Liver (tissue), 3 donors: Measurements from ENCODE around the gene ABCD3.

Experiments
- CTCF ChIP-seq: fragments of 150-350 bp; IDR thresholded peaks from 2 replicates; pipeline ENCODE4 v1.5.1; 2017; ENCODE audit warnings: improper control_type of control experiment, low read depth, low read length; ENCODE audit not compliant: missing input control
- JUND ChIP-seq, 2 donors: IDR thresholded peaks; 2 replicates each; pipeline ENCODE4 v1.6.1; 2016; ENCODE audit warnings: antibody characterized with exemption in 2 of 2
- MAX ChIP-seq: IDR thresholded peaks from 2 replicates; pipeline ENCODE4 v1.6.1; 2016; ENCODE audit warnings: antibody characterized with exemption
- RAD21 ChIP-seq, 2 donors: IDR thresholded peaks; 2 replicates each; pipeline ENCODE4 v1.6.1; 2016; ENCODE audit warnings: antibody characterized with exemption in 2 of 2, mild to moderate bottlenecking in 2 of 2
- donor health status: healthy.
- donor health status: healthy.

DNA sequence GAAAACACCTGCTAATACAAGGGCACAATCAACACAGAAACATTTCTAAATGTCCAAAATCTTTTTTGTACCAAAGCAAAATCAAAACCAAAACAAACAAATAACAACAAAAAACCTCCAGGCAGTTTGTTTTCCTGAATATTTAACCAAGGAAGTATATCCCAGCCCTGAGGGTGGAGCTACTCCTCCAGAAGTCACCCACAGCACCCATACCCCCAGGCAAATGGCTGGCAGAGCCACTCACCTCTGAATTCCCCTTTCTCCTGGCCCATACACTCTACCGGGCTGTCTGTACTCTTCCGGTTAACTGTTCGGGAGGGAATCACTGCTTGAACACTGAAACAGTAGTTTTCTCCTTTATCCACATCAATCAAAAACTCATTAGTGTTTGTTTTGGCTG is 113.9 kb downstream of the ABCD3 start:
- TF ChIP-seq CTCF, result no peak
- TF ChIP-seq RAD21 (IDR thresholded peaks at IDR 0.05), result peak; percentile 31 to 41
- no peak for TF ChIP-seq MAX
- TF ChIP-seq JUND (IDR thresholded peaks at IDR 0.05), result no peak
